Liver (tissue), 9 donors: ENCODE data around the gene ARID3A. TPM values are rescaled to one million over a fixed set of nuclear protein-coding genes. Genes with fewer than 3 reads are reported as not detected.

Source experiments
- DNase-seq: peaks from one replicate; pipeline ENCODE4 v3.0.0-alpha.2; 2017; ENCODE audit warnings: low spot score
- H3K27ac ChIP-seq, 2 donors: one replicate each; pipeline ENCODE4 v1.7.0; 2013; ENCODE audit warnings: inconsistent platforms in 2 of 2, low read length in 2 of 2, control low read depth in 1 of 2, low read depth in 1 of 2, mild to moderate bottlenecking in 1 of 2
- H3K27me3 ChIP-seq, 4 donors: one replicate each; pipeline versions ENCODE4 v1.6.1 to v1.7.0; 2013; ENCODE audit warnings: low read length in 3 of 4, inconsistent platforms in 1 of 4, mild to moderate bottlenecking in 1 of 4, moderate library complexity in 1 of 4; ENCODE audit not compliant: control insufficient read depth in 4 of 4, insufficient read depth in 4 of 4
- H3K36me3 ChIP-seq, 4 donors: one replicate each; pipeline versions ENCODE4 v1.6.1 to v1.7.0; 2013; ENCODE audit warnings: low read length in 3 of 4, mild to moderate bottlenecking in 3 of 4, low read depth in 1 of 4, moderate library complexity in 1 of 4; ENCODE audit not compliant: control insufficient read depth in 4 of 4, insufficient read depth in 3 of 4
- H3K4me1 ChIP-seq, 4 donors: one replicate each; pipeline versions ENCODE4 v1.6.1 to v1.7.0; 2013; ENCODE audit warnings: low read length in 3 of 4, mild to moderate bottlenecking in 3 of 4, moderate library complexity in 1 of 4; ENCODE audit not compliant: control insufficient read depth in 4 of 4, insufficient read depth in 4 of 4
- H3K4me3 ChIP-seq, 3 donors: one replicate each; pipeline versions ENCODE4 v1.6.1 to v1.7.0; 2013; ENCODE audit warnings: low read length in 3 of 3, control low read depth in 1 of 3, low read depth in 1 of 3, mild to moderate bottlenecking in 1 of 3
- H3K9ac ChIP-seq, 2 donors: one replicate each; pipeline ENCODE4 v1.7.0; 2013; ENCODE audit warnings: low read length in 2 of 2, mild to moderate bottlenecking in 2 of 2, moderate library complexity in 2 of 2, control low read depth in 1 of 2, low read depth in 1 of 2
- H3K9me3 ChIP-seq, 4 donors: one replicate each; pipeline versions ENCODE4 v1.6.1 to v1.7.0; 2013; ENCODE audit warnings: low read length in 3 of 4; ENCODE audit not compliant: control insufficient read depth in 4 of 4
- EGR1 ChIP-seq, 2 donors: IDR thresholded peaks; 2 replicates each; pipeline ENCODE4 v1.6.1; 2016 to 2018; ENCODE audit warnings: antibody characterized with exemption in 2 of 2, low read depth in 2 of 2
- FOXA1 ChIP-seq: IDR thresholded peaks from 2 replicates; pipeline ENCODE4 v1.6.1; 2016; ENCODE audit warnings: antibody characterized with exemption
- FOXA2 ChIP-seq: IDR thresholded peaks from 2 replicates; pipeline ENCODE4 v1.6.1; 2016; ENCODE audit warnings: antibody characterized with exemption
- GABPA ChIP-seq, 2 donors: IDR thresholded peaks in 1 of 2; conservative IDR thresholded peaks in 1 of 2; 2 replicates each; pipeline ENCODE4 v1.6.1; 2016; ENCODE audit warnings: antibody characterized with exemption in 2 of 2, mild to moderate bottlenecking in 1 of 2, moderate library complexity in 1 of 2
- HNF4A ChIP-seq, 2 donors: conservative IDR thresholded peaks; 2 replicates each; pipeline ENCODE4 v1.6.1; 2016; ENCODE audit warnings: antibody characterized with exemption in 2 of 2, mild to moderate bottlenecking in 2 of 2
- HNF4G ChIP-seq: IDR thresholded peaks from 2 replicates; pipeline ENCODE4 v1.6.1; 2016; ENCODE audit warnings: antibody characterized with exemption
- JUND ChIP-seq, 2 donors: IDR thresholded peaks; 2 replicates each; pipeline ENCODE4 v1.6.1; 2016; ENCODE audit warnings: antibody characterized with exemption in 2 of 2
- NR2F2 ChIP-seq: IDR thresholded peaks from 2 replicates; pipeline ENCODE4 v1.6.1; 2016; ENCODE audit warnings: antibody characterized with exemption
- RAD21 ChIP-seq, 2 donors: IDR thresholded peaks; 2 replicates each; pipeline ENCODE4 v1.6.1; 2016; ENCODE audit warnings: antibody characterized with exemption in 2 of 2, mild to moderate bottlenecking in 2 of 2
- RXRA ChIP-seq, 2 donors: IDR thresholded peaks; 2 replicates each; pipeline ENCODE4 v1.6.1; 2017 to 2018; ENCODE audit warnings: antibody characterized with exemption in 2 of 2, mild to moderate bottlenecking in 1 of 2
- SP1 ChIP-seq: IDR thresholded peaks from 2 replicates; pipeline ENCODE4 v1.6.1; 2018; ENCODE audit warnings: antibody characterized with exemption, mild to moderate bottlenecking
- TAF1 ChIP-seq: conservative IDR thresholded peaks from 2 replicates; pipeline ENCODE4 v1.6.1; 2016; ENCODE audit warnings: antibody characterized with exemption, mild to moderate bottlenecking
- YY1 ChIP-seq: IDR thresholded peaks from 2 replicates; pipeline ENCODE4 v1.6.1; 2016; ENCODE audit warnings: antibody characterized with exemption, mild to moderate bottlenecking
- WGBS: extraction: QIAGEN DNeasy Blood & Tissue Kit; methylation state at CpG from one replicate; pipeline ENCODE4 v1.1.7; 2013; 5-methylcytosine and 5-hydroxymethylcytosine counted together
- polyA plus RNA-seq, 2 donors: library from polyadenylated mRNA; stranded (reverse) in 1 of 2; unstranded in 1 of 2; fragments of 200-250 nt in 1 of 2; fragments of >200 nt in 1 of 2; fragmentation: Nextera tagmentation in 1 of 2; extraction: Ambion mirVana in 1 of 2; gene quantifications; one replicate each; pipeline versions ENCODE4 v1.2.1 to v1.2.3, GENCODE V29; 2013 to 2015
- total RNA-seq, 2 donors: library from RNA; depleted of rRNA; stranded (reverse); fragments of >200 nt; gene quantifications; one replicate each; pipeline ENCODE4 v1.2.3, GENCODE V29; 2014
- TF ChIP-seq, protein P1 (sequence below): IDR thresholded peaks from 2 replicates; pipeline ENCODE4 v1.6.1; 2016; ENCODE audit warnings: antibody characterized with exemption
- TF ChIP-seq, protein P2 (sequence below): IDR thresholded peaks from 2 replicates; pipeline ENCODE4 v1.6.1; 2016; ENCODE audit warnings: antibody characterized with exemption, mild to moderate bottlenecking
- TF ChIP-seq, protein P3 (sequence below): IDR thresholded peaks from 2 replicates; pipeline ENCODE4 v1.6.1; 2016; ENCODE audit warnings: antibody characterized with exemption
- TF ChIP-seq, protein P4 (sequence below): fragments of 150-350 bp; IDR thresholded peaks from 2 replicates; pipeline ENCODE4 v1.5.1; 2017; ENCODE audit warnings: improper control_type of control experiment, low read depth, low read length; ENCODE audit not compliant: missing input control
- TF ChIP-seq, protein P5 (sequence below): IDR thresholded peaks from 2 replicates; pipeline ENCODE4 v1.6.1; 2016; ENCODE audit warnings: antibody characterized with exemption
- donor health status: healthy.
- donor health status: healthy.
- donor health status: healthy.
- donor health status: healthy.
- donor health status: healthy.

The ARID3A gene
- total and polyA plus RNA-seq, 4 donors: 0.74 to 42.4 (median 3.1) TPM

DNA sequence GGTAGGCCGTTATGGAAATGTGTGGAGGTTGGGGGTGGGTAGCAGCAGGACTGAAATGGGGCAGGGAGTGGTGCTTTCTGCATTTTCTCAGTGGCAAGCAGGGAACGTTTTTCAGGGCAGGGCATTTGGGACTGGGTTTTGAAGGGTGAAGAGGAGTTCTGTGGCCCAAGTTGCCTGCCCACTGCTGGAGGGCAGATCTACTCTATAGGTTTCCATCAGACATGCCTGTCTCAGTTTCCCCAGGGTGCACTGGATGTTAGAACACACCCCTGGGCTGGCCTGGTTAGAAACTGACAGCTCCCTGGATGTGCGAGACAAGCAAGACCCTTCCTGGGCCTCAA lies 73.5 kb downstream of the ARID3A start:
- DNase-seq: no peak
- Histone ChIP-seq H3K4me3 (no peak overlapping the region), H3K4me1 (peaks cover 15 to 32% (median 19%) of the 10 kb centered on the region in 4 donors), H3K9me3 (no peaks in the 10 kb centered on the region), H3K36me3 (peaks cover 0 to 1% (median 0%) of the 10 kb centered on the region in 4 donors), H3K27me3 (peaks cover 0 to 4% (median 3%) of the 10 kb centered on the region in 4 donors), H3K9ac (no peak overlapping the region), H3K27ac (no peak overlapping the region)
- no peak for TF ChIP-seq YY1
- TF ChIP-seq RAD21 (IDR thresholded peaks at IDR 0.05): no peak
- TF ChIP-seq SP1: no peak
- no peak for TF ChIP-seq EGR1 (IDR thresholded peaks at IDR 0.05; ENCODE audit: low read depth in 2 of 2)
- TF ChIP-seq, protein P1, sequence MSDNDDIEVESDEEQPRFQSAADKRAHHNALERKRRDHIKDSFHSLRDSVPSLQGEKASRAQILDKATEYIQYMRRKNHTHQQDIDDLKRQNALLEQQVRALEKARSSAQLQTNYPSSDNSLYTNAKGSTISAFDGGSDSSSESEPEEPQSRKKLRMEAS: no peak
- no peak for TF ChIP-seq FOXA2
- no peak for TF ChIP-seq HNF4A (conservative IDR thresholded peaks at IDR 0.05)
- no peak for TF ChIP-seq HNF4G
- TF ChIP-seq FOXA1: no peak
- no peak for TF ChIP-seq GABPA (IDR thresholded peaks at IDR 0.05 in 1 of 2, conservative IDR thresholded peaks at IDR 0.05 in 1 of 2)
- TF ChIP-seq NR2F2: no peak
- TF ChIP-seq, protein P2, sequence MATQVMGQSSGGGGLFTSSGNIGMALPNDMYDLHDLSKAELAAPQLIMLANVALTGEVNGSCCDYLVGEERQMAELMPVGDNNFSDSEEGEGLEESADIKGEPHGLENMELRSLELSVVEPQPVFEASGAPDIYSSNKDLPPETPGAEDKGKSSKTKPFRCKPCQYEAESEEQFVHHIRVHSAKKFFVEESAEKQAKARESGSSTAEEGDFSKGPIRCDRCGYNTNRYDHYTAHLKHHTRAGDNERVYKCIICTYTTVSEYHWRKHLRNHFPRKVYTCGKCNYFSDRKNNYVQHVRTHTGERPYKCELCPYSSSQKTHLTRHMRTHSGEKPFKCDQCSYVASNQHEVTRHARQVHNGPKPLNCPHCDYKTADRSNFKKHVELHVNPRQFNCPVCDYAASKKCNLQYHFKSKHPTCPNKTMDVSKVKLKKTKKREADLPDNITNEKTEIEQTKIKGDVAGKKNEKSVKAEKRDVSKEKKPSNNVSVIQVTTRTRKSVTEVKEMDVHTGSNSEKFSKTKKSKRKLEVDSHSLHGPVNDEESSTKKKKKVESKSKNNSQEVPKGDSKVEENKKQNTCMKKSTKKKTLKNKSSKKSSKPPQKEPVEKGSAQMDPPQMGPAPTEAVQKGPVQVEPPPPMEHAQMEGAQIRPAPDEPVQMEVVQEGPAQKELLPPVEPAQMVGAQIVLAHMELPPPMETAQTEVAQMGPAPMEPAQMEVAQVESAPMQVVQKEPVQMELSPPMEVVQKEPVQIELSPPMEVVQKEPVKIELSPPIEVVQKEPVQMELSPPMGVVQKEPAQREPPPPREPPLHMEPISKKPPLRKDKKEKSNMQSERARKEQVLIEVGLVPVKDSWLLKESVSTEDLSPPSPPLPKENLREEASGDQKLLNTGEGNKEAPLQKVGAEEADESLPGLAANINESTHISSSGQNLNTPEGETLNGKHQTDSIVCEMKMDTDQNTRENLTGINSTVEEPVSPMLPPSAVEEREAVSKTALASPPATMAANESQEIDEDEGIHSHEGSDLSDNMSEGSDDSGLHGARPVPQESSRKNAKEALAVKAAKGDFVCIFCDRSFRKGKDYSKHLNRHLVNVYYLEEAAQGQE: no peak
- no peak for TF ChIP-seq TAF1
- TF ChIP-seq, protein P3, sequence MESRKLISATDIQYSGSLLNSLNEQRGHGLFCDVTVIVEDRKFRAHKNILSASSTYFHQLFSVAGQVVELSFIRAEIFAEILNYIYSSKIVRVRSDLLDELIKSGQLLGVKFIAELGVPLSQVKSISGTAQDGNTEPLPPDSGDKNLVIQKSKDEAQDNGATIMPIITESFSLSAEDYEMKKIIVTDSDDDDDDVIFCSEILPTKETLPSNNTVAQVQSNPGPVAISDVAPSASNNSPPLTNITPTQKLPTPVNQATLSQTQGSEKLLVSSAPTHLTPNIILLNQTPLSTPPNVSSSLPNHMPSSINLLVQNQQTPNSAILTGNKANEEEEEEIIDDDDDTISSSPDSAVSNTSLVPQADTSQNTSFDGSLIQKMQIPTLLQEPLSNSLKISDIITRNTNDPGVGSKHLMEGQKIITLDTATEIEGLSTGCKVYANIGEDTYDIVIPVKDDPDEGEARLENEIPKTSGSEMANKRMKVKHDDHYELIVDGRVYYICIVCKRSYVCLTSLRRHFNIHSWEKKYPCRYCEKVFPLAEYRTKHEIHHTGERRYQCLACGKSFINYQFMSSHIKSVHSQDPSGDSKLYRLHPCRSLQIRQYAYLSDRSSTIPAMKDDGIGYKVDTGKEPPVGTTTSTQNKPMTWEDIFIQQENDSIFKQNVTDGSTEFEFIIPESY: no peak
- no peak for TF ChIP-seq JUND (IDR thresholded peaks at IDR 0.05)
- TF ChIP-seq RXRA (IDR thresholded peaks at IDR 0.05): no peak
- TF ChIP-seq, protein P4, sequence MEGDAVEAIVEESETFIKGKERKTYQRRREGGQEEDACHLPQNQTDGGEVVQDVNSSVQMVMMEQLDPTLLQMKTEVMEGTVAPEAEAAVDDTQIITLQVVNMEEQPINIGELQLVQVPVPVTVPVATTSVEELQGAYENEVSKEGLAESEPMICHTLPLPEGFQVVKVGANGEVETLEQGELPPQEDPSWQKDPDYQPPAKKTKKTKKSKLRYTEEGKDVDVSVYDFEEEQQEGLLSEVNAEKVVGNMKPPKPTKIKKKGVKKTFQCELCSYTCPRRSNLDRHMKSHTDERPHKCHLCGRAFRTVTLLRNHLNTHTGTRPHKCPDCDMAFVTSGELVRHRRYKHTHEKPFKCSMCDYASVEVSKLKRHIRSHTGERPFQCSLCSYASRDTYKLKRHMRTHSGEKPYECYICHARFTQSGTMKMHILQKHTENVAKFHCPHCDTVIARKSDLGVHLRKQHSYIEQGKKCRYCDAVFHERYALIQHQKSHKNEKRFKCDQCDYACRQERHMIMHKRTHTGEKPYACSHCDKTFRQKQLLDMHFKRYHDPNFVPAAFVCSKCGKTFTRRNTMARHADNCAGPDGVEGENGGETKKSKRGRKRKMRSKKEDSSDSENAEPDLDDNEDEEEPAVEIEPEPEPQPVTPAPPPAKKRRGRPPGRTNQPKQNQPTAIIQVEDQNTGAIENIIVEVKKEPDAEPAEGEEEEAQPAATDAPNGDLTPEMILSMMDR: no peak
- TF ChIP-seq, protein P5, sequence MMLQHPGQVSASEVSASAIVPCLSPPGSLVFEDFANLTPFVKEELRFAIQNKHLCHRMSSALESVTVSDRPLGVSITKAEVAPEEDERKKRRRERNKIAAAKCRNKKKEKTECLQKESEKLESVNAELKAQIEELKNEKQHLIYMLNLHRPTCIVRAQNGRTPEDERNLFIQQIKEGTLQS: no peak
- WGBS: 65% methylated on average over 3 of the region's 3 CpGs
